ENCODE data around the gene OR14A2.
"Not testable (repeated sequence)": the region's sequence is repeated elsewhere in the genome, so short reads cannot be mapped to it uniquely, and the experiment has no call there.

OR14A2 gene

DNA sequence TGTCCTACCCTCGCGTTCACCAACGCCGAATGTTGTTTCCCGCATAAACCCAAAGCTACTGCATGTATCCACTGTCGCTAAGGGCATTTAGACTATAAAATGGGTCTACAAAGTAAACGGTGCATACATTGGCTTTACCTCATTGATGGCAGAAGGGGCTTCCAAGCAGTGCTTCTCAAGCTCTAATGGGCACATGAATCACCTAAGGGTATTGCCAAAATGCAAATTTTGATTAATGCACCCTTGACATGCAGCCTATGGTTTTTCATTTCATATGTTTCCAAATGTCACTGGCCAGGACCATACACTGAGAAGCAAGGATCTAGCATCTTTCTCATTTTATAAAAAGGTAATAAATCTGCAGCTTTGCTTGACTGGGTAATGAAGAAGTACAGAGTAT, 34.2 kb downstream of the OR14A2 start:
- Histone ChIP-seq H3K36me3 (ENCODE audit: insufficient read depth, low read length) (no peaks in the 10 kb centered on the region), H3K27me3 (ENCODE audit: insufficient read depth, low read length) (no peaks in the 10 kb centered on the region), H3K9me3 (ENCODE audit: low read length) (no peaks in the 10 kb centered on the region), H2AFZ (ENCODE audit: low read depth, low read length) (no peak overlapping the region), H3K4me3 (ENCODE audit: low read length) (no peak overlapping the region), H3K4me1 (ENCODE audit: insufficient read depth, low read length) (no peaks in the 10 kb centered on the region)

GRCh38 chr1:247710681-247711080, 37.3 kb downstream of the OR14A2 start:
- H3K27me3 ChIP-seq (ENCODE audit: insufficient read depth, low read length); H2AFZ ChIP-seq (ENCODE audit: low read depth, low read length); H3K9me3 ChIP-seq (ENCODE audit: low read length); H3K36me3 ChIP-seq (ENCODE audit: insufficient read depth, low read length); H3K4me1 ChIP-seq (ENCODE audit: insufficient read depth, low read length); H3K4me3 ChIP-seq (ENCODE audit: low read length): not testable (repeated sequence)

DNA sequence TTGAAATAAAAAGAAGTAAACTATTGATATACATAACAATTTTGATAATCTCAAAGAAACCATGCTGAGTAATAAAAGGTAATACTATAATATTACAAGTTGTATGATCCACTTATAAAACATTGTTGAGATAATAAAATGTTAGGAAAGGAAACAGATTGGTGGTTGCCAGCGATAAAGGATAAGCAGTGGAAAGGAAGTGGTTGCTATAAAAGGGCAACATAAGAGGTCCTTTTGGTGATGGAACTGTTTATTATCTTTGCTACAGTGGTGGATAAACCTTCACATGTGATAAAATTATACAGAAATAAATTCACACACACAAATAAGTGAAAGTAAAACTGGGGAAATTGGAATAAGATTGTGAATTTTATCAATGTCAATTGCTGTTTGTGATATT, 46.6 kb downstream of the OR14A2 start:
- H3K9me3 ChIP-seq (ENCODE audit: low read length): no peaks in the 10 kb centered on the region
- H3K36me3 ChIP-seq (ENCODE audit: insufficient read depth, low read length): no peaks in the 10 kb centered on the region
- no peaks in the 10 kb centered on the region for H3K4me1 ChIP-seq (ENCODE audit: insufficient read depth, low read length)

DNA sequence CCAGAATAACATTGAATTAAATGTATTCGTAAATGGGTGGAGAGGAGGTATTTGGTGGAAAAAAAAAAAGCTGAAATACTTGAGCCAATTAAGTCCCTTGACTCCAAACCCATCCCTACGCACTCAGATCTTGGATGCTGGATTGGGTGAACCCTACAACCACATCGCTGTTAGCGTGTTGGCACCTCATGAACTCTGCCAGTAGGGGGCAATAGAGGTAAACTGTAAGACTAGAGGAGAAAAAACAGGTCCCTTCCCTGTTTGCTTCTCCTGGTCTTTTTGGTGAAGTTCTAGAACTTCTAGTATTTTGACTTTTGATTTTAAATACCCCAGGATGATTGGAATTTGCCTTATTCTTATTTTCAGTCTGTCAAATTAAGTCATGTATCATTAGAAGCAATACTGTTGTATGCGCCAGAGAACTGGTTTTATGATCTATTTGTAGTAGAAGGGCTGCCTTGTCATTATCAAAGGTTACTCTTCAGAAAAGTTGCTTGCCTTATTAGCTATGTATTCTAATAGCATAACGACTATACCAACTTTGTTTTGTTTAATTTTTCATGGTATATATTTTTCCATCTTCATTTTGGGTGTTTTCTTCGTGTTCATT, 66.5 kb downstream of the OR14A2 start:
- no peaks in the 10 kb centered on the region for H3K4me1 ChIP-seq (ENCODE audit: insufficient read depth, low read length)
- H3K4me3 ChIP-seq (ENCODE audit: low read length): no peak overlapping the region
- H3K27me3 ChIP-seq (ENCODE audit: insufficient read depth, low read length): no peaks in the 10 kb centered on the region
- H2AFZ ChIP-seq (ENCODE audit: low read depth, low read length): no peak overlapping the region
- no peaks in the 10 kb centered on the region for H3K36me3 ChIP-seq (ENCODE audit: insufficient read depth, low read length)
- H3K9me3 ChIP-seq (ENCODE audit: low read length): no peaks in the 10 kb centered on the region

More for the DNA sequence above, 46.6 kb downstream of the OR14A2 start:
- H2AFZ ChIP-seq (ENCODE audit: low read depth, low read length): no peak overlapping the region
- no peak overlapping the region for H3K4me3 ChIP-seq (ENCODE audit: low read length)
- no peaks in the 10 kb centered on the region for H3K27me3 ChIP-seq (ENCODE audit: insufficient read depth, low read length)

- Histone ChIP-seq H3K4me1 (ENCODE audit: insufficient read depth, low read length) (no peaks in the 10 kb centered on the region), H3K27me3 (ENCODE audit: insufficient read depth, low read length) (no peaks in the 10 kb centered on the region), H3K9me3 (ENCODE audit: low read length) (no peaks in the 10 kb centered on the region), H2AFZ (ENCODE audit: low read depth, low read length) (no peak overlapping the region), H3K36me3 (ENCODE audit: insufficient read depth, low read length) (no peaks in the 10 kb centered on the region), H3K4me3 (ENCODE audit: low read length) (no peak overlapping the region)
These were observed 67.8 kb downstream of the OR14A2 start for GRCh38 chr1:247680171-247680570.

DNA sequence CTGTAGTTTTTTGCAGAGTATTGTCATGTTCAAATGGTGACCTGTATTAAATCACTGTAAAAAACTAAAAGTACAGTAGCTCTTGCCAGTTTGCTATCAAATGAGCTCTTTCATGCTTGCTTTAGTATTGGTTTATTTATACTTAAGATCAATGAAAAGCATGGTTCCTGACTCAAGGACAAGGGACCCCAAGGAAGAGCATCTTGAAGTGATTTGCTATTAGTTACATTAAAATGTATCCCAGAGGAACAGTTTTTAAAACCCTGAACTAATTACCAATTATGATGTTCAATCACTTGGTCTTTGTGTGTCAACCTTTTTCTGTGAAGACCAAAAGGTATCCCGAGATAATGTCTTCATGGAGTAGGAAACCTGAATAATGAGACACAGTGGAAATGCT, 68.3 kb downstream of the OR14A2 start, which contains the start of gene OR13G1:
Gene OR13G1, minus strand, starts transcription at position 101 of the 400 bp plus-strand sequence. CDS start 6,698 bp downstream, outside the sequence.
- no peaks in the 10 kb centered on the region for H3K36me3 ChIP-seq (ENCODE audit: insufficient read depth, low read length)
- H3K9me3 ChIP-seq (ENCODE audit: low read length): no peaks in the 10 kb centered on the region
- no peak within 1 kb of the TSS for H3K4me3 ChIP-seq (ENCODE audit: low read length)
- H3K27me3 ChIP-seq (ENCODE audit: insufficient read depth, low read length): no peaks in the 10 kb centered on the region
- no peaks in the 10 kb centered on the region for H3K4me1 ChIP-seq (ENCODE audit: insufficient read depth, low read length)
- H2AFZ ChIP-seq (ENCODE audit: low read depth, low read length): no peak within 1 kb of the TSS

Data from neuron (in vitro differentiated cells).